HL-60 (cell line): Measurements from ENCODE around the gene WWP2.

Experiments used
- DNase-seq, 2 experiments: peaks; one replicate each; pipeline ENCODE4 v3.0.0-alpha.2; 2010 to 2020; ENCODE audit warnings: low read depth in 1 of 2, low spot score in 1 of 2
- H3K27ac ChIP-seq: fragments of 250-450 bp; sonication (Bioruptor Pico); replicated peaks from 2 replicates; pipeline ENCODE4 v1.5.1; 2020; ENCODE audit warnings: mild to moderate bottlenecking, moderate library complexity
- H3K27me3 ChIP-seq: fragments of 250-450 bp; sonication (Bioruptor Pico); 2 replicates; pipeline ENCODE4 v1.5.1; 2021; ENCODE audit warnings: mild to moderate bottlenecking, moderate library complexity; ENCODE audit not compliant: insufficient read depth, poor library complexity, severe bottlenecking
- H3K4me3 ChIP-seq: replicated peaks from 2 replicates; pipeline ENCODE4 v1.5.1; 2011; ENCODE audit warnings: mild to moderate bottlenecking, control low read depth, low read length; ENCODE audit not compliant: insufficient read depth
- GABPA ChIP-seq: IDR thresholded peaks from 2 replicates; pipeline ENCODE4 v1.6.1; 2012; ENCODE audit warnings: low read depth
- POLR2AphosphoS5 ChIP-seq: IDR thresholded peaks from 2 replicates; pipeline ENCODE4 v1.6.1; 2012; ENCODE audit warnings: low read depth
- SPI1 ChIP-seq: IDR thresholded peaks from 2 replicates; pipeline ENCODE4 v1.6.1; 2012; ENCODE audit warnings: low read depth, mild to moderate bottlenecking, borderline replicate concordance
- TF ChIP-seq, protein P1 (sequence below): IDR thresholded peaks from 2 replicates; pipeline ENCODE4 v1.6.1; 2012; ENCODE audit warnings: low read depth; ENCODE audit not compliant: insufficient replicate concordance
- TF ChIP-seq, protein P2 (sequence below): IDR thresholded peaks from one replicate; pipeline ENCODE4 v1.5.1; 2011; ENCODE audit warnings: low read length, control low read depth, inconsistent platforms; ENCODE audit not compliant: insufficient read depth

Gene WWP2

DNA sequence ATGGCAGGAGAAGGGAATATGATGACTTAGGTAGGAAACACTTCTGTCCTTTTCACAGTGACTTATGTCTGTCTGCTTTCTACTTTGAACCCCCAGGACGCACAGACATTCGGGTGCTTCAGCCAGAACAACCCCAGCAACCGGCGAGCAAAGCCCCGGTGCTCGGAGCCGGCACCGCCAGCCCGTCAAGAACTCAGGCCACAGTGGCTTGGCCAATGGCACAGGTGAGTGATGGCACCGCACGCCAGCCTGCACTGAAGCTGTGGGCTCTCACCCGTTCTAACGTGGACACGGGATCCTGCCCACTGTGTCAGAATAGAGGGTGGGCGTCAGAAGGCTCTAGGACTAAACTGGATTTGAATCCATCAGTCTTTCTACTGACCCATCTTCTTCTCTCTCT, 109.6 kb downstream of the WWP2 start:
- H3K27ac ChIP-seq: no peak overlapping the region
- no peak overlapping the region for H3K4me3 ChIP-seq
- DNase-seq: no peak
- TF ChIP-seq, protein P1, sequence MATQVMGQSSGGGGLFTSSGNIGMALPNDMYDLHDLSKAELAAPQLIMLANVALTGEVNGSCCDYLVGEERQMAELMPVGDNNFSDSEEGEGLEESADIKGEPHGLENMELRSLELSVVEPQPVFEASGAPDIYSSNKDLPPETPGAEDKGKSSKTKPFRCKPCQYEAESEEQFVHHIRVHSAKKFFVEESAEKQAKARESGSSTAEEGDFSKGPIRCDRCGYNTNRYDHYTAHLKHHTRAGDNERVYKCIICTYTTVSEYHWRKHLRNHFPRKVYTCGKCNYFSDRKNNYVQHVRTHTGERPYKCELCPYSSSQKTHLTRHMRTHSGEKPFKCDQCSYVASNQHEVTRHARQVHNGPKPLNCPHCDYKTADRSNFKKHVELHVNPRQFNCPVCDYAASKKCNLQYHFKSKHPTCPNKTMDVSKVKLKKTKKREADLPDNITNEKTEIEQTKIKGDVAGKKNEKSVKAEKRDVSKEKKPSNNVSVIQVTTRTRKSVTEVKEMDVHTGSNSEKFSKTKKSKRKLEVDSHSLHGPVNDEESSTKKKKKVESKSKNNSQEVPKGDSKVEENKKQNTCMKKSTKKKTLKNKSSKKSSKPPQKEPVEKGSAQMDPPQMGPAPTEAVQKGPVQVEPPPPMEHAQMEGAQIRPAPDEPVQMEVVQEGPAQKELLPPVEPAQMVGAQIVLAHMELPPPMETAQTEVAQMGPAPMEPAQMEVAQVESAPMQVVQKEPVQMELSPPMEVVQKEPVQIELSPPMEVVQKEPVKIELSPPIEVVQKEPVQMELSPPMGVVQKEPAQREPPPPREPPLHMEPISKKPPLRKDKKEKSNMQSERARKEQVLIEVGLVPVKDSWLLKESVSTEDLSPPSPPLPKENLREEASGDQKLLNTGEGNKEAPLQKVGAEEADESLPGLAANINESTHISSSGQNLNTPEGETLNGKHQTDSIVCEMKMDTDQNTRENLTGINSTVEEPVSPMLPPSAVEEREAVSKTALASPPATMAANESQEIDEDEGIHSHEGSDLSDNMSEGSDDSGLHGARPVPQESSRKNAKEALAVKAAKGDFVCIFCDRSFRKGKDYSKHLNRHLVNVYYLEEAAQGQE: no peak
- TF ChIP-seq GABPA: no peak
- TF ChIP-seq, protein P2, sequence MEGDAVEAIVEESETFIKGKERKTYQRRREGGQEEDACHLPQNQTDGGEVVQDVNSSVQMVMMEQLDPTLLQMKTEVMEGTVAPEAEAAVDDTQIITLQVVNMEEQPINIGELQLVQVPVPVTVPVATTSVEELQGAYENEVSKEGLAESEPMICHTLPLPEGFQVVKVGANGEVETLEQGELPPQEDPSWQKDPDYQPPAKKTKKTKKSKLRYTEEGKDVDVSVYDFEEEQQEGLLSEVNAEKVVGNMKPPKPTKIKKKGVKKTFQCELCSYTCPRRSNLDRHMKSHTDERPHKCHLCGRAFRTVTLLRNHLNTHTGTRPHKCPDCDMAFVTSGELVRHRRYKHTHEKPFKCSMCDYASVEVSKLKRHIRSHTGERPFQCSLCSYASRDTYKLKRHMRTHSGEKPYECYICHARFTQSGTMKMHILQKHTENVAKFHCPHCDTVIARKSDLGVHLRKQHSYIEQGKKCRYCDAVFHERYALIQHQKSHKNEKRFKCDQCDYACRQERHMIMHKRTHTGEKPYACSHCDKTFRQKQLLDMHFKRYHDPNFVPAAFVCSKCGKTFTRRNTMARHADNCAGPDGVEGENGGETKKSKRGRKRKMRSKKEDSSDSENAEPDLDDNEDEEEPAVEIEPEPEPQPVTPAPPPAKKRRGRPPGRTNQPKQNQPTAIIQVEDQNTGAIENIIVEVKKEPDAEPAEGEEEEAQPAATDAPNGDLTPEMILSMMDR: no peak
- TF ChIP-seq SPI1: no peak
- TF ChIP-seq POLR2AphosphoS5: no peak
- H3K27me3 ChIP-seq: no peaks in the 10 kb centered on the region

DNA sequence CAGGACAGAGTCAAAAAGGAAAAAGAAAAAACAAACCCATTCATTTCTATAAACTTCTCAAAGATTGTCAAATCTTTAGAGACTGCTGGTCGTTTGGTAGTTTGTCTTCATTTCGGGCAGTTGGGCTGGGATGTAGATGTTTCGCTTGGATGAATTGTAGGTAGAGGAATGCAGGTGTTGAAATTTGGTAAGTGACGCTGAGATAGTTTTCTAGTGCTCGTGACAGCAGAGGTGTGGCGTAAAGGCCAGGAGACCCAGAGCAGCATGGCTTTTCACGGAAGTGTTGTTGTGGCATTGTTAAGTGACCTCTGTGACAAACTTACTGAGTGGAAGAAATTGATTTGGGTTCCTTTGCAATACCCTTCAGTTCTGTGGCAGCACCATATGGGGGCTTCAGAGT, 110.8 kb downstream of the WWP2 start:
- Histone ChIP-seq H3K4me3 (no peak overlapping the region), H3K27me3 (no peaks in the 10 kb centered on the region), H3K27ac (no peak overlapping the region)
- TF ChIP-seq, protein P2: no peak
- TF ChIP-seq POLR2AphosphoS5: no peak
- no peak for DNase-seq

DNA sequence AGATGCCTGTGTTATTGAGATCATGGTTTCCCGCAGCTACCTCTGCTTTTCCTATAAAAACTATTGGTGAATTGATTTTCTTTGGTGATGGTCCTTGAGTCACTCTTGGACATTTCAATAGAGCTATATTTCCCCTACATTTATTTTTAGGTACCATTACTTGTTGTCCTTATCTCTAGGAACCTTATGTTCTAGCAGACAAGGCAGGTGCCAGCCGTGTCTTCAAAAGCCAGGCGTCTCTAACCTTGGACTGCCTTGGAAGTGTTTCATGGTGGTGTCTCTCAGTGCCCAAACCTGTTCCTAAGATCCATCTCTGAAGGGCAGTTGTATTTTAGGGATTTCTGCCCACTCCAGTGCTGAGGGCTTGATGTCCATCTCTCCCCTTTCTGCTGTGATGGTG, 111.7 kb downstream of the WWP2 start:
- DNase-seq: no peak
- Histone ChIP-seq H3K27ac (no peak overlapping the region), H3K27me3 (no peaks in the 10 kb centered on the region), H3K4me3 (no peak overlapping the region)
- TF ChIP-seq, protein P1: no peak
- TF ChIP-seq POLR2AphosphoS5 (no peak), GABPA (no peak), SPI1 (no peak)
- TF ChIP-seq, protein P2: no peak

DNA sequence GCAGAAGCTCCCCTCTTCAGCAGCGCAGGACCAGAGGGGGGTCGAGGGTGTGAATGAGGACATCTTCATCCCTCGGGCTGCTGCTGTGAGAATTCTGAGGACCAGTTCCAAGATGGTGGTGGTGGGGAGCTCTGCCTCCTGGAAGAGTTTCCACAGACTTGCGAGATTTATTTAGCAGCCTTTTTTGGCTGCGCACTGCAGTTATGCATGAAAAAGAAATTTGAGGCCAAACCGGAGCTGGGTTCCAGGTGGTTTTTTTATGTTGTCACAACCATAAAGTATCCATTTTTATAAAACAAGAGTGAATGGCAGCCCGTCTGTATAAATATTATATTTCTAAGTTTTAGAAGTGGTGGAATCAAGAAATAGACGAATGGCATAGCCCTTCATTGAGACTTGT, 112.1 kb downstream of the WWP2 start:
- no peak overlapping the region for H3K27ac ChIP-seq
- no peaks in the 10 kb centered on the region for H3K27me3 ChIP-seq
- no peak overlapping the region for H3K4me3 ChIP-seq
- no peak for DNase-seq
- TF ChIP-seq, protein P2: no peak
- TF ChIP-seq GABPA (no peak), POLR2AphosphoS5 (no peak), SPI1 (no peak)
- TF ChIP-seq, protein P1: no peak
